HepG2 (cell line): Measurements from ENCODE around the gene MTMR10. TPM values are rescaled to one million over a fixed set of nuclear protein-coding genes. Genes with fewer than 3 reads are reported as not detected.

Experiments
- ETV5 ChIP-seq: IDR thresholded peaks from 2 replicates; pipeline ENCODE4 v1.6.1; 2018; ENCODE audit warnings: missing biosample characterization, missing genetic modification reagents, inconsistent platforms, borderline replicate concordance
- GATA4 ChIP-seq: sonication (generic); IDR thresholded peaks from 2 replicates; pipeline ENCODE4 v1.6.1; 2016; ENCODE audit warnings: antibody characterized with exemption, low read depth, borderline replicate concordance
- GTF3A ChIP-seq: sonication (generic); formaldehyde crosslinking; conservative IDR thresholded peaks from 2 replicates; pipeline ENCODE4 v1.4.0; 2020; ENCODE audit warnings: mild to moderate bottlenecking, missing genetic modification reagents
- KMT2B ChIP-seq: IDR thresholded peaks from 2 replicates; pipeline ENCODE4 v1.6.1; 2016; ENCODE audit warnings: missing genetic modification reagents, missing compliant biosample characterization
- MAX ChIP-seq: IDR thresholded peaks from 2 replicates; pipeline ENCODE4 v1.6.1; 2012; ENCODE audit warnings: inconsistent platforms
- MTERF4 ChIP-seq: sonication (generic); formaldehyde crosslinking; IDR thresholded peaks from 2 replicates; pipeline ENCODE4 v1.8.0; 2023; ENCODE audit warnings: mild to moderate bottlenecking, missing genetic modification reagents
- PAXIP1 ChIP-seq: sonication (generic); formaldehyde crosslinking; conservative IDR thresholded peaks from 2 replicates; pipeline ENCODE4 v1.4.0; 2020; ENCODE audit warnings: mild to moderate bottlenecking, missing genetic modification reagents, moderate library complexity
- RBM39 ChIP-seq: fragments of 200-400 bp; formaldehyde crosslinking; IDR thresholded peaks from one replicate; pipeline ENCODE4 v1.6.1; 2018; ENCODE audit warnings: antibody characterized with exemption, mild to moderate bottlenecking, low read depth, low read length; ENCODE audit not compliant: poor library complexity, severe bottlenecking
- ZBTB25 ChIP-seq: IDR thresholded peaks from 2 replicates; pipeline ENCODE4 v1.6.1; 2018; ENCODE audit warnings: missing genetic modification reagents
- ZBTB38 ChIP-seq: sonication (generic); formaldehyde crosslinking; IDR thresholded peaks from 2 replicates; pipeline ENCODE4 v1.5.1; 2020; ENCODE audit warnings: mild to moderate bottlenecking, missing genetic modification reagents
- ZFY ChIP-seq: sonication (generic); formaldehyde crosslinking; IDR thresholded peaks from 2 replicates; pipeline ENCODE4 v1.4.0; 2020; ENCODE audit warnings: missing genetic modification reagents
- ZNF30 ChIP-seq: sonication (generic); formaldehyde crosslinking; IDR thresholded peaks from 2 replicates; pipeline ENCODE4 v1.5.0; 2020; ENCODE audit warnings: mild to moderate bottlenecking, missing genetic modification reagents
- ZNF7 ChIP-seq: IDR thresholded peaks from 2 replicates; pipeline ENCODE4 v1.6.1; 2016; ENCODE audit warnings: missing biosample characterization, missing genetic modification reagents
- ZNF773 ChIP-seq: sonication (generic); formaldehyde crosslinking; IDR thresholded peaks from 2 replicates; pipeline ENCODE4 v1.4.0; 2020; ENCODE audit warnings: missing genetic modification reagents, borderline replicate concordance
- ZSCAN22 ChIP-seq: sonication (generic); formaldehyde crosslinking; IDR thresholded peaks from 2 replicates; pipeline ENCODE4 v1.4.0; 2020; ENCODE audit warnings: mild to moderate bottlenecking, missing genetic modification reagents
- polyA plus RNA-seq, 8 experiments: library from polyadenylated mRNA; depleted of rRNA in 3 of 8; stranded (reverse) in 7 of 8; unstranded in 1 of 8; fragments of >200 nt; fragmentation: Illumina TruSeq in 4 of 8; extraction: Trizol in 4 of 8; gene quantifications; 2 replicates each; pipeline versions ENCODE4 v1.2.1 to v1.2.3, GENCODE V29; 2011 to 2016; ENCODE audit warnings: low read depth in 4 of 8, missing spikeins in 1 of 8, mixed read lengths in 1 of 8; ENCODE audit not compliant: insufficient read depth in 1 of 8
- total RNA-seq, 5 experiments: library from RNA; depleted of rRNA; stranded (reverse); fragments of >200 nt; fragmentation: Illumina TruSeq; extraction: Trizol; gene quantifications; 2 replicates each; pipeline ENCODE4 v1.2.3, GENCODE V29; 2016; ENCODE audit warnings: low read depth in 1 of 5
- TF ChIP-seq, protein P1 (sequence below): sonication (generic); formaldehyde crosslinking; IDR thresholded peaks from 2 replicates; pipeline ENCODE4 v1.4.0; 2020; ENCODE audit warnings: missing genetic modification reagents; ENCODE audit errors: not compliant biosample characterization

MTMR10 gene
- total and polyA plus RNA-seq, 2 of the 13 experiments (the other 11 are each of a cell fraction or from before 2014, with no cell fraction given) = 10.2 to 17.4 TPM

DNA sequence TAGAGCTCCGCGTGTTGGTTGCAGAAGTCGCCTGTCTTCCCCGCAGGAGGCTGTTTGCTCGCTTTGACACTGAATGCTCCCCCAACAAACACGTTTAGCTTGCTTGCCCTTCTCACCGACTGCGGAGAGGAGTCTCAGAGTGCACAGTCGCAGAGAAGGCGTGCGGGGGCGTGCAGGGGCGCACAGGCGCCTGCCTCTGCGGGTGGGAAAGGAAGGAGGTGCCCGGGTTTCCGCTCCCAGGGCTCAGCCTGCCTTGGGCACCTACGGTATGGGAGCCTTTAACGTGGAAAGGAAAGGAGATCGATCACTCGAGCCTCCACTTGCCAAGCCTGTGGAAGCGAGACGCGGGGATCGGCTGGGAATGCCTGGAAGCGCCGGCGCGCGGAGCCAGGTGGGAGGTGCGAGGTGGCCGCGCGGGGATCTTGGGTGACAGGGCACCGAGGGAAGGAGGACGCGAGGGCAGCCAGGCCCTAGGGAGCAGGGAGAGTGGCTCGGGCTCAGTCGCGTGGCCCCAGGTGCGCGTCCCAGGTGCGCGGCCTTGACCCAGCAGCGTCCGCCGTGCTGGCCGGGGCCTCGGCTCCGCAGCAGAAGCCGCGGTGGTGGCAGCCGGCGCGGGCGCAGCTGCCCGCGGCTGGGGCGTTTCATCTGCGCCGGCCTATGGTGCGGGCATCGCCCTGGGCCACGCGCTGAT, 87.8 kb downstream of the MTMR10 start, which contains the start of gene FAN1 (continued):
- TF ChIP-seq ZBTB25 (CRISPR knock-in tag) (peak; percentile 88; the same call in 1 of the 2 replicates), ZNF7 (CRISPR knock-in tag) (no peak), RBM39 (peak; percentile 85), ZBTB38 (CRISPR knock-in tag) (peak; percentile 94; the same call in 1 of the 2 replicates), PAXIP1 (CRISPR knock-in tag) (0 out of 2 replicates have a peak, but pooled peaks have one; percentile 59), ZNF773 (CRISPR knock-in tag) (peak; percentile 30; the same call in 1 of the 2 replicates), KMT2B (CRISPR knock-in tag) (peak; percentile 100), MAX (peak; percentile 97), GATA4 (peak; percentile 64; the same call in 1 of the 2 replicates), ZNF30 (CRISPR knock-in tag) (no peak), ETV5 (CRISPR knock-in tag) (peak; percentile 64; the same call in 1 of the 2 replicates), ZFY (CRISPR knock-in tag) (peak; percentile 98), MTERF4 (CRISPR knock-in tag) (peak; percentile 95), ZSCAN22 (CRISPR knock-in tag) (peak; percentile 82; the same call in 1 of the 2 replicates), GTF3A (CRISPR knock-in tag) (0 out of 2 replicates have a peak, but pooled peaks have one; percentile 71)
- TF ChIP-seq, protein P1, sequence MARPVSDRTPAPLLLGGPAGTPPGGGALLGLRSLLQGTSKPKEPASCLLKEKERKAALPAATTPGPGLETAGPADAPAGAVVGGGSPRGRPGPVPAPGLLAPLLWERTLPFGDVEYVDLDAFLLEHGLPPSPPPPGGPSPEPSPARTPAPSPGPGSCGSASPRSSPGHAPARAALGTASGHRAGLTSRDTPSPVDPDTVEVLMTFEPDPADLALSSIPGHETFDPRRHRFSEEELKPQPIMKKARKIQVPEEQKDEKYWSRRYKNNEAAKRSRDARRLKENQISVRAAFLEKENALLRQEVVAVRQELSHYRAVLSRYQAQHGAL (CRISPR knock-in tag) = peak; percentile 78
